HG02840 (cell line): ENCODE data around the gene TCTN1.
"Not testable (repeated sequence)": the region's sequence is repeated elsewhere in the genome, so short reads cannot be mapped to it uniquely, and the experiment has no call there.

Source experiments
- ATAC-seq: cut with Tn5 transposase; IDR thresholded peaks from one replicate; pipeline ENCODE4 v1.9.1; 2021; ENCODE audit warnings: mild to moderate bottlenecking, moderate library complexity, moderate number of reproducible peaks; ENCODE audit not compliant: unreplicated experiment, low FRiP score

The TCTN1 gene

GRCh38 chr12:110635055-110635454, 21.1 kb downstream of the TCTN1 start:
- no peak for ATAC-seq

- ATAC-seq = no peak
These were observed 22.6 kb downstream of the TCTN1 start for GRCh38 chr12:110636516-110636915.

DNA sequence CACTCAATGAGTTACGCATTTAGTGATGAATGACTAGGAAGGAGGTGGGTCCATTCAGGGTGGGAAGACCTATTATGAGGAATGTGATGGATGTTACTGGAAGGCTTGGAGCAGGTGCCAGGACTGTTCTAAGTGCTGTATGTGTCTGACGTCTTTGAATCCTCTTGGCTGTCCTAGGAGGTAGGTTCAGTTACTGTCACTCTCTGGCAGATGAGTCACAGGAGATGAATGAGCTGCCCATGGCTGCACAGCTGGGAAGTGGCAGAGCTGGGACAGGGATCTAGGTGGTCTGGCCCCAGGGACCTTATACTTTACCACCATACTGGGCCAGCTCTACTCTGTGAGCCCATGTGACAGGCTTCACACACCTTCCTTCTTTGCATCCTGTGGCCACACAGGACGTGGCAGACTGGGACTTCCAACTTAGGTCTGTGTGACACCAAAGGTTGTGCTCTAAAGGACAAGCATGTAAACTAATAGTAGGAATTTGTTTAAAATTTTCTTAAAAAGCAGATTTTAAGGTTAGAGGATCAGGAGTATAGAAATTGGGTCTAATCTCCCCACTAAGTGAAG, 24.0 kb downstream of the TCTN1 start:
- no peak for ATAC-seq

GRCh38 chr12:110638796-110639195, 24.9 kb downstream of the TCTN1 start:
- no peak for ATAC-seq

GRCh38 chr12:110639336-110640141, 25.6 kb downstream of the TCTN1 start:
- ATAC-seq = no peak

DNA sequence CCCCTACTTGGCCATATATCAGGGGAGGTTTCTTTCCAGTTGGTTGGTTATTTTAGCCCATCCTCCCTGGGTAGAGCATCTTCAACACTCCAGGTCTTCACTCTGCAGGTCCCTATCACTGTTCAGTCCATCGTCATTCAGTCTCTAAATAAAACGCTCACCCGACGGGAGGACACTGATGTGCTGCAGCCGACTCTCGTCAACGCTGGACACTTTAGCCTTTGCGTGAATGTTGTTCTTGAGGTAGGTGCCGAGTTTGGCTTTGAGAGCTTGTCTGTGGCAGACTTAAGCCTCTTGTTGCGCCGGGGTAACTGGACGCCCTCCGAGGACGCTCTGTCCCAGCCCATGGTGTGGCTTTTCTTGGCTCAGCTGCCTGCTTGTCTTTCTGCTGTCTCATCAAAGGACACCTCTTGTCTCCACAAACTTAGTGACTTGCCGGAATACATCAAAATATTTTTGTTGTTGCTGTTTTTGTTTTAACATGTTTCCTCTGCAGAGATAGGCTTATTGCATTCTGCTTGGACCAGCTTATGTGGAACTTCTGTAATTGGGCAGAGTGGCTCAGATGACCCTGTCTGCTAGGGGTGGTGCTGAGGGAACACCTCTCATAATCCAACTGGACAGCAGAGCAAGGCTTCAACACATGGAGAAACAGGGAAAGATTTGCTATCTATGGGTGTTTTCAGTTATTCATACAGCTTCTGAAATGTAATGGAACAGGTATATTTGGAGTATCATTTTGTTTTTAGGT, 26.5 kb downstream of the TCTN1 start:
- ATAC-seq = no peak

GRCh38 chr12:110641521-110641920, 27.6 kb downstream of the TCTN1 start:
- no peak for ATAC-seq

GRCh38 chr12:110647631-110648040, 33.7 kb downstream of the TCTN1 start:
- no peak for ATAC-seq

GRCh38 chr12:110649341-110649847, 35.5 kb downstream of the TCTN1 start:
- ATAC-seq = no peak

DNA sequence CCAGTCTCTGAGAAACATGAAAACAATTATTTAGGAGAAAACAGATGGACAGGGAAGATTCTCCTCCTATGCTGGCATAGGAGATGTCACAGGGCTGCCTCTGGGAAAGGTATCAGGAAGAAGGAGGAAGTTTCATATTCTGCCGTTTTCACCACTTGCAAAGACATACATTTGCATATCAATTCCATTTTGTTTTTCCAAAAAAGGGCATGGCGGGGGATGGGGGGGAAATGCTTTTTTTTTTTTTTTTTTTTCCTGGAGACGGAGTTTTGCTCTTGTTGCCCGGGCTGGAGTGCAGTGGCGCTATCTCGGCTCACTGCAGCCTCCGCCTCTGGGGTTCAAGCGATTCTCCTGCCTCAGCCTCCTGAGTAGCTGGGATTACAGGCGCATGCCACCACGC, 40.3 kb downstream of the TCTN1 start:
- ATAC-seq = not testable (repeated sequence)

DNA sequence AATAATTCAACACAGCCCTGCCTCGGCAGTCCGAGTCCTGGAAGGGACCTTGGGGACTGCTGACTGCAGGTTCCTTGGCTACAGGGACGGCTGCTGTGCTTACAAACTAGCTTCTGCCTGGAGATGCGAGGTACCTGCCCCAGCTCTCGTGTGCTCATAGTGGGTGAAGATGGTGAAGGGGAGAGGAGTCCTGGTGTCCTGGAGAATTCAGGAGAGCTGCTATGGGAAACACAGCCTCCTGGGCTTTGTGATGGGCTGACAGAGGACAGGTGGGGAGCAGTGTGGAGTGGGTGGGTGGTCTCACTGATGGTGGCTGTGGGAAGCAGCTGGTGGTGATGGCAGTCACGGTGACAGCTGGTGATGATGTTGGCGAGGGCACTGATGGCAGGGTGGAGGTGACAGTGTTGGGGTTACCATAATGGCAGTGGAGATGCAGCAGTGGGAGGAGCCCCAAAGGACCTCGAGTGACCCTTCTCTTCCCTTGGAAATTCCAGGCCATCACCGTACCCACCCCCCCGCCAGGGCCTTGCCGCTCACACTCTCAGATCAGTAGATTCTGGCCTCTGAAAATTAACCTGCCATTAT, 42.2 kb downstream of the TCTN1 start:
- ATAC-seq = no peak

DNA sequence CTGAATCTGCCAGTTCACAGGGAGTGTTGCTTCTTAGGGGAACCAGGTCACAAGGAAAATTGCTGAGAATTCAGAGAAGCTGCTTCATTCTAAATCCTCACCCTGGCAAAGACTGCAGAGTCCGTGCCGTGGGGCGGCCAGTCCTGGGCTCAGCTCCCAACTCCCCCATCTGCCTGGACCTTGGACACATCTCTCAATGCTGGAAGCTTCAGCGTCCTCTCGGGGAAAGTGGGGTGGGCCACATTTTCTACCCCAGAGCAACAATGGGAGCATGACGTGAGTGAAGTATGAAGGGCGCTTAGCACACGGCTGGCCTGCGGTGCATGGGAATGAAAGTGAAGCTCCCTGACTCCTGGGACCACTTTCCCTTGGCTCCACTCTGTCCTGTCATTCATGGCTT, 43.8 kb downstream of the TCTN1 start:
- no peak for ATAC-seq

- ATAC-seq = no peak
These were observed 44.3 kb downstream of the TCTN1 start for GRCh38 chr12:110658242-110658641.

GRCh38 chr12:110658878-110659277, 44.9 kb downstream of the TCTN1 start:
- ATAC-seq = no peak

- ATAC-seq = peak; percentile 88
These were observed 47.5 kb downstream of the TCTN1 start for GRCh38 chr12:110661337-110661972.

- no peak for ATAC-seq
These were observed 53.0 kb downstream of the TCTN1 start for GRCh38 chr12:110666892-110667291.

GRCh38 chr12:110667671-110668070, 53.7 kb downstream of the TCTN1 start:
- ATAC-seq = no peak

DNA sequence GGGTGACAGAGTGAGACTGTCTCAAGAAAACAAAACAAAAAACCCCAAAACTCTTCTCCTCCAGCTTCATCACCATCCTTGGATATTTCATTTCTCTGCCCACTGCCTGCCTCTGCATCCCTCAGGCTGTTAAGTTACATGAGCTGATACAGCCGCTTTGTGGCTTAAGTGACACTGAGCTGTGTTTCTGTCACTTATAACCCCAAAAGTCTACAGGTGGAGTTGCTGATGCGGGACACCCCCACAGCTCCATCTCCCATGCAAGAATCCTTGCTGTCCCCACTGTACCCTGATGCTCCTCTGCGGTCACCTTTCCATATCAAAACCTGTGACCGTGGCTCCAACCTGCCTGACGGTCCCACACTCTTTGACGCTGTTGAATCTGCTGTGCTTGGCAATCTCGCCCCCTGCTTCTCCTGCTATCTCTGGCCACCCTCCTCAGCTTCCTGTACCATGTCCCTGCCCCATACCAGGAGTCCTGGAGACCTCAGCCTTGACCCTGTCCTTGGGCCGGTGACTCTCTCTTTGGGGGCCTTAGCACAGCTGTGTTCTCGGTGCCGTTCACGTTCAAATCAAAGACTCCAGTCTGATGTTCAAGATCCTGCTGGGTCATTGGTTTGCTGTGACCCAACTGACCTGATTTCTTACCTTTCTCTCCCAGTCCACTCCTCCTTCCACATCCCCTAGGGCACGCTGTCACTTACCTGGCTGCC, 54.7 kb downstream of the TCTN1 start:
- ATAC-seq = no peak

GRCh38 chr12:110669193-110669502, 55.2 kb downstream of the TCTN1 start:
- ATAC-seq = peak; percentile 8

- peak; percentile 55 for ATAC-seq
These were observed 56.3 kb downstream of the TCTN1 start for GRCh38 chr12:110670161-110670701.
